GM12878 (cell line): ENCODE measurements around the gene COL11A1. TPM values are rescaled to one million over a fixed set of nuclear protein-coding genes. Genes with fewer than 3 reads are reported as not detected.

Experiments used
- ATAC-seq: fragments of 200-7000 bp; cut with Tn5 transposase; 3 replicates; pipeline ENCODE4 v1.9.1; 2020; ENCODE audit warnings: mild to moderate bottlenecking, moderate library complexity
- BruUV-seq: library from RNA; stranded (reverse); fragments of 400-500 nt; replicated peaks from 2 replicates; lab custom pipeline; 2021; lab: Mats Ljungman, UMichigan
- CTCF ChIA-PET: fragments of 300-600 bp; sonication (Branson Sonifier 250); formaldehyde crosslinking; extraction: SDS; loops from one replicate; lab custom pipeline; 2021; ENCODE audit warnings: inconsistent platforms; lab: Yijun Ruan, JAX
- POLR2A ChIA-PET: fragments of 350-600 bp; formaldehyde crosslinking; extraction: SDS; loops from one replicate; lab custom pipeline; 2021; ENCODE audit warnings: inconsistent platforms; lab: Charles Lee
- RAD21 ChIA-PET: fragments of 300-600 bp; sonication (Branson Sonifier 250); formaldehyde crosslinking; loops from one replicate; lab custom pipeline; 2023; ENCODE audit warnings: antibody characterized with exemption; ENCODE audit not compliant: unreplicated experiment; lab: Charles Lee
- SMC1A ChIA-PET: fragments of 300-600 bp; sonication (Branson Sonifier 250); formaldehyde crosslinking; loops from one replicate; lab custom pipeline; 2023; ENCODE audit not compliant: unreplicated experiment, uncharacterized antibody; lab: Charles Lee
- DNase-seq: peaks from one replicate; pipeline ENCODE4 v3.0.0-alpha.2; 2011; ENCODE audit warnings: low read depth, low spot score
- FAIRE-seq: peaks from 3 replicates; lab custom pipeline; 2011; peaks lifted over from hg19 to GRCh38; lab: Jason Lieb, UNC
- H2AFZ ChIP-seq: 2 replicates; pipeline ENCODE4 v1.6.0; 2011; ENCODE audit warnings: low read depth, low read length, control low read depth; ENCODE audit not compliant: control insufficient read depth
- H3K27ac ChIP-seq: 2 replicates; pipeline ENCODE4 v1.5.1; 2011; ENCODE audit warnings: control low read depth; ENCODE audit not compliant: control insufficient read depth, insufficient read depth
- H3K27me3 ChIP-seq, 2 experiments: replicated peaks in 1 of 2; 2 replicates each; pipeline versions ENCODE4 v1.6.0 to v1.6.1; 2011; ENCODE audit warnings: low read length in 1 of 2; ENCODE audit not compliant: control insufficient read depth in 2 of 2, insufficient read depth in 2 of 2
- H3K36me3 ChIP-seq, 2 experiments: 2 replicates each; pipeline ENCODE4 v1.5.1; 2011; ENCODE audit warnings: low read length in 1 of 2; ENCODE audit not compliant: control insufficient read depth in 2 of 2, insufficient read depth in 2 of 2
- H3K4me1 ChIP-seq: 2 replicates; pipeline ENCODE4 v1.6.1; 2011; ENCODE audit warnings: mild to moderate bottlenecking, low read length, moderate library complexity, mixed read lengths; ENCODE audit not compliant: control insufficient read depth, insufficient read depth
- H3K4me2 ChIP-seq: 2 replicates; pipeline ENCODE4 v1.6.0; 2011; ENCODE audit warnings: control low read depth; ENCODE audit not compliant: control insufficient read depth, insufficient read depth
- H3K4me3 ChIP-seq: fragments of 200-600 bp; sonication (generic); 2 replicates; pipeline ENCODE4 v1.5.1; 2016
- H3K79me2 ChIP-seq: 2 replicates; pipeline ENCODE4 v1.6.0; 2011; ENCODE audit warnings: low read length; ENCODE audit not compliant: control insufficient read depth, insufficient read depth
- H3K9ac ChIP-seq: 2 replicates; pipeline ENCODE4 v1.8.0; 2011; ENCODE audit warnings: low read length, control low read depth, mixed read lengths; ENCODE audit not compliant: control insufficient read depth, insufficient read depth
- H3K9me3 ChIP-seq: replicated peaks from 3 replicates; pipeline ENCODE4 v1.5.1; 2011; ENCODE audit warnings: mild to moderate bottlenecking, low read length; ENCODE audit not compliant: control insufficient read depth, insufficient read depth
- H4K20me1 ChIP-seq: 2 replicates; pipeline ENCODE4 v1.6.0; 2011; ENCODE audit not compliant: control insufficient read depth, insufficient read depth
- FOXK2 ChIP-seq: fragments of 450-650 bp; IDR thresholded peaks from 2 replicates; pipeline ENCODE4 v1.6.1; 2017; ENCODE audit warnings: mild to moderate bottlenecking, moderate library complexity
- HDAC2 ChIP-seq: fragments of 200-600 bp; sonication (generic); IDR thresholded peaks from 2 replicates; pipeline ENCODE4 v1.6.1; 2017
- MEF2B ChIP-seq: fragments of 450-650 bp; IDR thresholded peaks from 2 replicates; pipeline ENCODE4 v1.6.1; 2018; ENCODE audit warnings: mild to moderate bottlenecking, moderate library complexity; ENCODE audit not compliant: partially characterized antibody, poor library complexity, severe bottlenecking
- RELB ChIP-seq: fragments of 450-650 bp; IDR thresholded peaks from 2 replicates; pipeline ENCODE4 v1.6.1; 2017; ENCODE audit warnings: low read depth, mild to moderate bottlenecking, moderate library complexity
- SREBF2 ChIP-seq: IDR thresholded peaks from 2 replicates; pipeline ENCODE4 v1.6.1; 2012; ENCODE audit warnings: mild to moderate bottlenecking, low read length
- ZBTB33 ChIP-seq: fragments of 450-650 bp; IDR thresholded peaks from 2 replicates; pipeline ENCODE4 v1.6.1; 2017; ENCODE audit warnings: mild to moderate bottlenecking
- ZNF274 ChIP-seq: IDR thresholded peaks from one replicate; pipeline ENCODE4 v1.8.0; 2011; ENCODE audit not compliant: insufficient read length, insufficient read depth
- WGBS: methylation state at CpG from one replicate; pipeline ENCODE4 v1.1.6; 2016; ENCODE audit warnings: low lambda C conversion rate; ENCODE audit not compliant: insufficient replicate concordance, insufficient coverage; ENCODE audit errors: missing lambda C conversion rate; 5-methylcytosine and 5-hydroxymethylcytosine counted together
- in situ Hi-C: fragments of 300-500 bp; cut with MboI; formaldehyde crosslinking; loops from 9 replicates; pipeline ENCODE4 v1.14.3; 2018; ENCODE audit warnings: mixed read lengths
- intact Hi-C: fragments of 100-400 bp; cut with micrococcal nuclease; formaldehyde crosslinking; loops from one replicate; pipeline ENCODE4 v1.14.2; 2022; ENCODE audit not compliant: unreplicated experiment
- polyA plus RNA-seq, 11 experiments: library from polyadenylated mRNA; depleted of rRNA in 4 of 11; unstranded in 6 of 11; stranded (reverse) in 5 of 11; fragments of >200 nt; fragmentation: Nextera tagmentation in 4 of 11; fragmentation: Illumina TruSeq in 1 of 11; extraction: Ambion mirVana in 4 of 11; extraction: Trizol in 1 of 11; gene quantifications; 1 replicate in 1 of 11; 2 replicates in 10 of 11; pipeline versions ENCODE4 v1.2.1 to v1.2.3, GENCODE V29; 2011 to 2016; ENCODE audit warnings: inconsistent platforms in 2 of 11, missing spikeins in 2 of 11, low read depth in 1 of 11
- total RNA-seq, 4 experiments: library from RNA; depleted of rRNA in 3 of 4; stranded (reverse); fragments of >200 nt in 3 of 4; fragmentation: Illumina TruSeq in 1 of 4; extraction: Trizol in 1 of 4; gene quantifications; 2 replicates each; pipeline versions ENCODE4 v1.2.1 to v1.2.3, GENCODE V29; 2013 to 2021

The COL11A1 gene
- total and polyA plus RNA-seq, 10 of the 15 experiments (the other 5 are each of a cell fraction or from before 2014, with no cell fraction given), result 0.11 TPM; not detected in 9

DNA sequence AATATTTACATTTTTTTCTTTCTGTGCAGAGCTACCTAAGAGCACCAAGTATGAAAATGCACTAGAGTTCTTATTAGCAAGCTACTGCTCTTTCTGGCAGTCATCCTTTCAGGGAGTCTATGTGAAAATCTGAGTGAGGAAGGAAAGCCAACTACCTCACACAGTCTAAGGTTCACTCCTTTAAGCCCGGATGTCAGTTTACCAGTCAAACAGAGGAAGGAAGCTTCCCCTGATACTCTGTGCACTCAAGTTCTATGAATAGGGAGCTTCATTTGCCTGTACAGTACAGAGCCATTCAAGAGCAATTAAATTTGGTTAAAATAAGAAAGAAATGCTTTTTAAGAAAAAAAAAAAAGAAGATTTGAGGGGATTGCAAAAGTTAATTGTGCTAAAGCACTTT lies 6.9 kb downstream of the COL11A1 start:
- 17% methylated on average over 1 of the region's 1 CpG for WGBS
- ChIA-PET CTCF (interaction anchor here (0.7 to 2.1 kb wide), 3 partner anchors 13 to 413 kb away, joined by 3 to 6 read pairs (median 5); no protein-coding TSS in a partner anchor), RAD21 (interaction anchor here (1.3 kb wide), 1 partner anchor 414 kb away, joined by 5 read pairs; no protein-coding TSS in a partner anchor), SMC1A (interaction anchor here (1.0 to 2.1 kb wide), 3 partner anchors 14 to 360 kb away, joined by 3 to 10 read pairs (median 3); no protein-coding TSS in a partner anchor), POLR2A (no interaction called here)
- Histone ChIP-seq H3K9me3 (no peaks in the 10 kb centered on the region), H3K9ac (no peak overlapping the region), H3K4me3 (no peak overlapping the region), H3K4me2 (no peak overlapping the region), H2AFZ (no peak overlapping the region), H3K27me3 (no peaks in the 10 kb centered on the region), H3K4me1 (no peaks in the 10 kb centered on the region), H3K36me3 (no peaks in the 10 kb centered on the region), H3K79me2 (no peaks in the 10 kb centered on the region), H3K27ac (no peak overlapping the region), H4K20me1 (no peaks in the 10 kb centered on the region)
- TF ChIP-seq MEF2B (no peak), RELB (no peak), FOXK2 (no peak), SREBF2 (no peak), ZBTB33 (no peak), HDAC2 (no peak), ZNF274 (no peak)
- in situ Hi-C loops (no loop called here), intact Hi-C loops (no loop called here)
- FAIRE-seq (no peak), DNase-seq (no peak), ATAC-seq (no peak; the same call in 2 of the 3 replicates)
- BruUV-seq, result no TSS peak
